H1 (cell line): Measurements from ENCODE around the gene HEPACAM. TPM values are rescaled to one million over a fixed set of nuclear protein-coding genes. Genes with fewer than 3 reads are reported as not detected.
A peak's percentile ranks its signal among the peaks of the same experiment; 100 is the strongest.

Experiments used
- CTCF ChIA-PET: fragments of 300-600 bp; sonication (Branson Sonifier 250); formaldehyde crosslinking; loops from one replicate; lab custom pipeline; 2021; ENCODE audit not compliant: partially characterized antibody; lab: Charles Lee
- POLR2A ChIA-PET: fragments of 300-600 bp; sonication (Branson Sonifier 250); formaldehyde crosslinking; loops from one replicate; lab custom pipeline; 2021; ENCODE audit warnings: inconsistent platforms; ENCODE audit not compliant: partially characterized antibody; lab: Charles Lee
- DNase-seq, 2 experiments: peaks; one replicate each; pipeline versions ENCODE4 v3.0.0 to v3.0.0-alpha.2; 2010 to 2022; ENCODE audit warnings: low spot score in 2 of 2, low read depth in 1 of 2, mixed read lengths in 1 of 2
- FAIRE-seq: peaks from 2 replicates; lab custom pipeline; 2011; peaks lifted over from hg19 to GRCh38; lab: Jason Lieb, UNC
- H2AFZ ChIP-seq: 2 replicates; pipeline ENCODE4 v1.8.1; 2012; ENCODE audit warnings: low read length, inconsistent platforms
- H2AK5ac ChIP-seq: 2 replicates; pipeline ENCODE4 v1.6.1; 2013; ENCODE audit warnings: low read depth, low read length
- H2BK120ac ChIP-seq: replicated peaks from 2 replicates; pipeline ENCODE3; 2013; ENCODE audit warnings: low read depth, low read length, inconsistent platforms
- H2BK12ac ChIP-seq: 2 replicates; pipeline ENCODE4 v1.6.1; 2013; ENCODE audit warnings: low read depth, low read length
- H2BK15ac ChIP-seq: 2 replicates; pipeline ENCODE4 v1.6.1; 2013; ENCODE audit warnings: low read length
- H2BK20ac ChIP-seq: 2 replicates; pipeline ENCODE4 v1.6.1; 2013; ENCODE audit warnings: low read length
- H2BK5ac ChIP-seq: 2 replicates; pipeline ENCODE4 v1.6.1; 2013; ENCODE audit warnings: low read depth, low read length
- H3K14ac ChIP-seq: 2 replicates; pipeline ENCODE4 v1.6.1; 2013; ENCODE audit warnings: inconsistent platforms; ENCODE audit not compliant: insufficient read length
- H3K18ac ChIP-seq: 2 replicates; pipeline ENCODE4 v1.6.1; 2013; ENCODE audit warnings: low read length; ENCODE audit errors: extremely low read depth
- H3K23ac ChIP-seq: 2 replicates; pipeline ENCODE4 v1.6.1; 2013; ENCODE audit warnings: inconsistent platforms; ENCODE audit not compliant: insufficient read length
- H3K23me2 ChIP-seq: 2 replicates; pipeline ENCODE4 v1.6.1; 2013; ENCODE audit warnings: low read depth, low read length
- H3K27ac ChIP-seq: 2 replicates; pipeline ENCODE4 v1.6.1; 2011; ENCODE audit warnings: low read depth, low read length, inconsistent platforms
- H3K27me3 ChIP-seq, 4 experiments: replicated peaks in 1 of 4; 1 replicate in 1 of 4; 2 replicates in 3 of 4; pipeline versions ENCODE4 v1.6.1 to v1.8.1; 2011 to 2013; ENCODE audit warnings: low read length in 3 of 4, mild to moderate bottlenecking in 3 of 4, inconsistent platforms in 2 of 4, mixed read lengths in 2 of 4, moderate library complexity in 1 of 4; ENCODE audit not compliant: control insufficient read depth in 3 of 4, insufficient read depth in 3 of 4; ENCODE audit errors: extremely low read depth in 1 of 4
- H3K36me3 ChIP-seq, 4 experiments: 2 replicates each; pipeline versions ENCODE4 v1.6.1 to v1.8.1; 2011 to 2013; ENCODE audit warnings: mild to moderate bottlenecking in 4 of 4, low read length in 3 of 4, moderate library complexity in 2 of 4, control low read depth in 1 of 4, inconsistent platforms in 1 of 4; ENCODE audit not compliant: insufficient read depth in 4 of 4, control insufficient read depth in 2 of 4
- H3K4ac ChIP-seq: replicated peaks from 2 replicates; pipeline ENCODE3; 2013; ENCODE audit warnings: low read length, low read depth, mixed read lengths, inconsistent platforms; ENCODE audit not compliant: insufficient read length
- H3K4me1 ChIP-seq, 4 experiments: replicated peaks in 1 of 4; 1 replicate in 1 of 4; 2 replicates in 3 of 4; pipeline versions ENCODE4 v1.6.1 to v1.8.1; 2011 to 2013; ENCODE audit warnings: low read length in 3 of 4, inconsistent platforms in 2 of 4, mixed read lengths in 1 of 4; ENCODE audit not compliant: insufficient read depth in 4 of 4, control insufficient read depth in 3 of 4
- H3K4me2 ChIP-seq, 2 experiments: 2 replicates each; pipeline versions ENCODE4 v1.6.1 to v1.8.1; 2011 to 2013; ENCODE audit warnings: low read depth in 2 of 2, low read length in 2 of 2, control low read depth in 1 of 2, inconsistent platforms in 1 of 2, mild to moderate bottlenecking in 1 of 2; ENCODE audit not compliant: insufficient read depth in 1 of 2
- H3K4me3 ChIP-seq, 4 experiments: fragments of 200-600, 300-600 bp in 1 of 4; sonication (generic), shearing (Covaris generic), sonication (Bioruptor Twin) in 1 of 4; 2 replicates each; pipeline versions ENCODE4 v1.5.1 to v1.8.1; 2011 to 2016; ENCODE audit warnings: low read length in 4 of 4, low read depth in 3 of 4, control low read depth in 2 of 4, inconsistent platforms in 2 of 4, mild to moderate bottlenecking in 2 of 4, mixed read lengths in 1 of 4, moderate library complexity in 1 of 4; ENCODE audit not compliant: insufficient read depth in 2 of 4; ENCODE audit errors: extremely low read depth in 1 of 4
- H3K56ac ChIP-seq: replicated peaks from 2 replicates; pipeline ENCODE3; 2013; ENCODE audit warnings: low read depth, mild to moderate bottlenecking, mixed read lengths, low read length, inconsistent platforms; ENCODE audit not compliant: insufficient read length
- H3K79me1 ChIP-seq: 2 replicates; pipeline ENCODE4 v1.6.1; 2013; ENCODE audit warnings: low read depth, low read length, control low read depth
- H3K79me2 ChIP-seq, 2 experiments: 2 replicates each; pipeline versions ENCODE4 v1.6.1 to v1.8.1; 2012 to 2013; ENCODE audit warnings: low read length in 2 of 2, mild to moderate bottlenecking in 2 of 2, inconsistent platforms in 1 of 2; ENCODE audit not compliant: insufficient read depth in 2 of 2, control insufficient read depth in 1 of 2
- H3K9ac ChIP-seq, 4 experiments: replicated peaks in 1 of 4; 1 replicate in 1 of 4; 2 replicates in 3 of 4; pipeline versions ENCODE4 v1.6.1 to v1.8.1; 2011 to 2013; ENCODE audit warnings: low read depth in 3 of 4, low read length in 3 of 4, control low read depth in 2 of 4, mild to moderate bottlenecking in 2 of 4, moderate library complexity in 2 of 4, inconsistent platforms in 1 of 4; ENCODE audit errors: extremely low read depth in 1 of 4
- H3K9me3 ChIP-seq, 2 experiments: 2 replicates each; pipeline versions ENCODE4 v1.6.1 to v1.8.1; 2012 to 2013; ENCODE audit warnings: mild to moderate bottlenecking in 2 of 2, moderate library complexity in 2 of 2, control low read depth in 1 of 2, inconsistent platforms in 1 of 2, low read depth in 1 of 2, low read length in 1 of 2, mixed read lengths in 1 of 2; ENCODE audit not compliant: insufficient read depth in 2 of 2
- H4K20me1 ChIP-seq, 2 experiments: replicated peaks in 1 of 2; 2 replicates each; pipeline versions ENCODE3 to v1.8.1; 2011 to 2013; ENCODE audit warnings: inconsistent platforms in 2 of 2, low read length in 2 of 2, mild to moderate bottlenecking in 1 of 2; ENCODE audit not compliant: insufficient read depth in 2 of 2, control insufficient read depth in 1 of 2
- H4K5ac ChIP-seq: 2 replicates; pipeline ENCODE4 v1.6.1; 2013; ENCODE audit warnings: low read length, low read depth, mixed read lengths, inconsistent platforms; ENCODE audit not compliant: insufficient read length
- H4K8ac ChIP-seq: 2 replicates; pipeline ENCODE4 v1.8.0; 2013; ENCODE audit warnings: mild to moderate bottlenecking, moderate library complexity, low read length, inconsistent platforms; ENCODE audit not compliant: insufficient read depth; ENCODE audit errors: extremely low read depth
- H4K91ac ChIP-seq: replicated peaks from 2 replicates; pipeline ENCODE3; 2013; ENCODE audit warnings: low read length, mixed read lengths, inconsistent platforms; ENCODE audit not compliant: insufficient read length
- BACH1 ChIP-seq: IDR thresholded peaks from 2 replicates; pipeline ENCODE4 v1.6.1; 2012; ENCODE audit warnings: low read length, improper control_type of control experiment
- POU5F1 ChIP-seq: IDR thresholded peaks from 2 replicates; pipeline ENCODE4 v1.6.1; 2011; ENCODE audit warnings: low read depth, mild to moderate bottlenecking, low read length, moderate library complexity
- SIRT6 ChIP-seq: IDR thresholded peaks from one replicate; pipeline ENCODE4 v1.7.1; 2012; ENCODE audit warnings: low read length, inconsistent platforms
- WGBS, 2 experiments: shearing (Covaris generic) in 1 of 2; methylation state at CpG; one replicate each; pipeline versions ENCODE4 v1.1.6 to v1.1.7; 2013 to 2015; ENCODE audit warnings: low lambda C conversion rate in 2 of 2, mixed read lengths in 2 of 2, inconsistent platforms in 1 of 2, low coverage in 1 of 2, missing lambda C conversion rate in 1 of 2; ENCODE audit not compliant: insufficient replicate concordance in 2 of 2, insufficient coverage in 1 of 2, insufficient read length in 1 of 2; ENCODE audit errors: extremely low coverage in 1 of 2, missing lambda C conversion rate in 1 of 2; 5-methylcytosine and 5-hydroxymethylcytosine counted together
- polyA plus RNA-seq, 7 experiments: library from polyadenylated mRNA; depleted of rRNA in 3 of 7; stranded (reverse) in 5 of 7; unstranded in 2 of 7; fragments of >200 nt in 5 of 7; fragments of 200-250 nt in 2 of 7; gene quantifications; 1 replicate in 5 of 7; 2 replicates in 1 of 7; 4 replicates in 1 of 7; pipeline versions ENCODE4 v1.2.1 to v1.2.3, GENCODE V29; 2011 to 2013; ENCODE audit warnings: missing spikeins in 2 of 7, mixed read lengths in 2 of 7
- total RNA-seq: library from RNA; stranded (reverse); fragmentation: NEBNext Ultra II Directional; extraction: Animal tissue kit (Norgen Biotek cat#: 25700); gene quantifications from 2 replicates; pipeline ENCODE4 v1.2.1, GENCODE V29; 2021

Gene HEPACAM
- total and polyA plus RNA-seq, 2 of the 8 experiments (the other 6 are each of a cell fraction or from before 2014, with no cell fraction given): not detected

- WGBS, 2 experiments: 88% methylated on average over 7 of the region's 7 CpGs; no CpG with 5 or more reads in 1 of the 2 experiments
- no peak overlapping the region for H3K4me2 ChIP-seq
- peak overlapping the region; percentile 61; the same call in 1 of the 2 replicates for H2BK15ac ChIP-seq
- no peak overlapping the region for H2BK120ac ChIP-seq
- no peak overlapping the region for H3K27ac ChIP-seq
- H3K9ac ChIP-seq: no peak overlapping the region
- ChIA-PET CTCF (interaction anchor here (1.6 to 3.0 kb wide), 4 partner anchors 8 to 37 kb away, joined by 3 to 22 read pairs (median 14); no protein-coding TSS in a partner anchor), POLR2A (interaction anchor here (0.6 kb wide), 1 partner anchor 14 kb away, joined by 4 read pairs; no protein-coding TSS in a partner anchor)
- no peak overlapping the region for H3K23ac ChIP-seq
- DNase-seq (no peak), FAIRE-seq (no peak)
- H3K27me3 ChIP-seq: peaks cover 18 to 63% (median 55%) of the 10 kb centered on the region in 4 experiments
- no peak overlapping the region for H3K18ac ChIP-seq
- H3K36me3 ChIP-seq: no peaks in the 10 kb centered on the region
- no peak overlapping the region for H3K56ac ChIP-seq
- no peak overlapping the region for H2BK5ac ChIP-seq
- no peak for TF ChIP-seq SIRT6
- no peak for TF ChIP-seq BACH1
- no peak for TF ChIP-seq POU5F1
- no peak overlapping the region for H2BK12ac ChIP-seq
- H3K4me1 ChIP-seq: peaks cover 0 to 12% (median 8%) of the 10 kb centered on the region in 4 experiments; a peak in 5 of 7 replicates
- H3K79me1 ChIP-seq: no peaks in the 10 kb centered on the region
- no peak overlapping the region for H4K91ac ChIP-seq
- no peaks in the 10 kb centered on the region for H3K79me2 ChIP-seq
- no peak overlapping the region for H2AK5ac ChIP-seq
- H3K4me3 ChIP-seq: no peak overlapping the region
- H3K4ac ChIP-seq: no peak overlapping the region
- H3K23me2 ChIP-seq: peaks cover 8% of the 10 kb centered on the region; the same call in 1 of the 2 replicates
- H3K9me3 ChIP-seq: no peaks in the 10 kb centered on the region
- no peak overlapping the region for H2BK20ac ChIP-seq
- no peak overlapping the region for H2AFZ ChIP-seq
- no peak overlapping the region for H3K14ac ChIP-seq
- peaks cover 0 to 4% of the 10 kb centered on the region in 2 experiments for H4K20me1 ChIP-seq
- no peak overlapping the region for H4K5ac ChIP-seq
- no peak overlapping the region for H4K8ac ChIP-seq
These were observed 61.1 kb downstream of the HEPACAM start for GRCh38 chr11:124874571-124875255.
